ENCODE measurements around the gene CDH2.

CDH2 gene

GRCh38 chr18:28116461-28116860, 60.5 kb downstream of the CDH2 start:
- DNase-seq (ENCODE audit: low read depth, low spot score): no peak
- no peak overlapping the region for H3K4me3 ChIP-seq

GRCh38 chr18:28115149-28115550, 61.8 kb downstream of the CDH2 start:
- Histone ChIP-seq H3K36me3 (ENCODE audit: insufficient read depth, low read length) (no peaks in the 10 kb centered on the region), H3K4me3 (no peak overlapping the region), H3K9ac (ENCODE audit: insufficient read length) (no peak overlapping the region), H3K9me3 (ENCODE audit: low read depth, low read length) (no peaks in the 10 kb centered on the region), H3K27ac (no peak overlapping the region)
- DNase-seq (ENCODE audit: low read depth, low spot score): no peak
- no peak for TF ChIP-seq POLR2AphosphoS5 (IDR thresholded peaks at IDR 0.05; ENCODE audit: borderline replicate concordance, low read depth, low read length)
- no peak for TF ChIP-seq EZH2 (IDR thresholded peaks at IDR 0.05)
- no peak for TF ChIP-seq FOXP2 (optimal IDR thresholded peaks at IDR 0.05; ENCODE audit: control extremely low read depth, extremely low read length, insufficient read depth)

More at GRCh38 chr18:28116461-28116860, 60.5 kb downstream of the CDH2 start:
- Histone ChIP-seq H3K9ac (ENCODE audit: insufficient read length) (no peak overlapping the region), H3K27ac (no peak overlapping the region), H3K36me3 (ENCODE audit: insufficient read depth, low read length) (no peaks in the 10 kb centered on the region), H3K9me3 (ENCODE audit: low read depth, low read length) (no peaks in the 10 kb centered on the region)
- TF ChIP-seq FOXP2 (optimal IDR thresholded peaks at IDR 0.05; ENCODE audit: control extremely low read depth, extremely low read length, insufficient read depth) (no peak), EZH2 (IDR thresholded peaks at IDR 0.05) (no peak), POLR2AphosphoS5 (IDR thresholded peaks at IDR 0.05; ENCODE audit: borderline replicate concordance, low read depth, low read length) (no peak)

GRCh38 chr18:28114472-28114871, 62.5 kb downstream of the CDH2 start:
- Histone ChIP-seq H3K36me3 (ENCODE audit: insufficient read depth, low read length) (no peaks in the 10 kb centered on the region), H3K9me3 (ENCODE audit: low read depth, low read length) (no peaks in the 10 kb centered on the region), H3K4me3 (no peak overlapping the region), H3K9ac (ENCODE audit: insufficient read length) (no peak overlapping the region), H3K27ac (no peak overlapping the region)
- DNase-seq (ENCODE audit: low read depth, low spot score): no peak
- TF ChIP-seq EZH2 (IDR thresholded peaks at IDR 0.05) (no peak), FOXP2 (optimal IDR thresholded peaks at IDR 0.05; ENCODE audit: control extremely low read depth, extremely low read length, insufficient read depth) (no peak), POLR2AphosphoS5 (IDR thresholded peaks at IDR 0.05; ENCODE audit: borderline replicate concordance, low read depth, low read length) (no peak)

GRCh38 chr18:28113271-28114029, 63.5 kb downstream of the CDH2 start:
- Histone ChIP-seq H3K4me3 (no peak overlapping the region), H3K9ac (ENCODE audit: insufficient read length) (no peak overlapping the region), H3K36me3 (ENCODE audit: insufficient read depth, low read length) (no peaks in the 10 kb centered on the region), H3K27ac (no peak overlapping the region), H3K9me3 (ENCODE audit: low read depth, low read length) (no peaks in the 10 kb centered on the region)
- DNase-seq (ENCODE audit: low read depth, low spot score): no peak
- TF ChIP-seq EZH2 (IDR thresholded peaks at IDR 0.05) (no peak), FOXP2 (optimal IDR thresholded peaks at IDR 0.05; ENCODE audit: control extremely low read depth, extremely low read length, insufficient read depth) (no peak), POLR2AphosphoS5 (IDR thresholded peaks at IDR 0.05; ENCODE audit: borderline replicate concordance, low read depth, low read length) (no peak)

GRCh38 chr18:28112056-28112470, 64.9 kb downstream of the CDH2 start:
- TF ChIP-seq POLR2AphosphoS5 (IDR thresholded peaks at IDR 0.05; ENCODE audit: borderline replicate concordance, low read depth, low read length) (no peak), EZH2 (IDR thresholded peaks at IDR 0.05) (no peak), FOXP2 (optimal IDR thresholded peaks at IDR 0.05; ENCODE audit: control extremely low read depth, extremely low read length, insufficient read depth) (no peak)
- Histone ChIP-seq H3K9ac (ENCODE audit: insufficient read length) (no peak overlapping the region), H3K4me3 (no peak overlapping the region), H3K9me3 (ENCODE audit: low read depth, low read length) (no peaks in the 10 kb centered on the region), H3K27ac (no peak overlapping the region), H3K36me3 (ENCODE audit: insufficient read depth, low read length) (no peaks in the 10 kb centered on the region)
- DNase-seq (ENCODE audit: low read depth, low spot score): no peak

GRCh38 chr18:28110924-28111323, 66.0 kb downstream of the CDH2 start:
- no peak overlapping the region for H3K27ac ChIP-seq
- TF ChIP-seq EZH2 (IDR thresholded peaks at IDR 0.05) (no peak), FOXP2 (optimal IDR thresholded peaks at IDR 0.05; ENCODE audit: control extremely low read depth, extremely low read length, insufficient read depth) (no peak), POLR2AphosphoS5 (IDR thresholded peaks at IDR 0.05; ENCODE audit: borderline replicate concordance, low read depth, low read length) (no peak)
- DNase-seq (ENCODE audit: low read depth, low spot score): no peak
- H3K9ac ChIP-seq (ENCODE audit: insufficient read length): no peak overlapping the region
- H3K4me3 ChIP-seq: no peak overlapping the region
- no peaks in the 10 kb centered on the region for H3K36me3 ChIP-seq (ENCODE audit: insufficient read depth, low read length)
- no peaks in the 10 kb centered on the region for H3K9me3 ChIP-seq (ENCODE audit: low read depth, low read length)

GRCh38 chr18:28109781-28110560, 67.0 kb downstream of the CDH2 start:
- H3K9ac ChIP-seq (ENCODE audit: insufficient read length): no peak overlapping the region
- no peak overlapping the region for H3K27ac ChIP-seq
- no peak overlapping the region for H3K4me3 ChIP-seq
- H3K36me3 ChIP-seq (ENCODE audit: insufficient read depth, low read length): no peaks in the 10 kb centered on the region
- DNase-seq (ENCODE audit: low read depth, low spot score): no peak
- TF ChIP-seq POLR2AphosphoS5 (IDR thresholded peaks at IDR 0.05; ENCODE audit: borderline replicate concordance, low read depth, low read length) (no peak), EZH2 (IDR thresholded peaks at IDR 0.05) (no peak), FOXP2 (optimal IDR thresholded peaks at IDR 0.05; ENCODE audit: control extremely low read depth, extremely low read length, insufficient read depth) (no peak)
- no peaks in the 10 kb centered on the region for H3K9me3 ChIP-seq (ENCODE audit: low read depth, low read length)

GRCh38 chr18:28108814-28109213, 68.1 kb downstream of the CDH2 start:
- TF ChIP-seq FOXP2 (optimal IDR thresholded peaks at IDR 0.05; ENCODE audit: control extremely low read depth, extremely low read length, insufficient read depth): no peak
- TF ChIP-seq EZH2 (IDR thresholded peaks at IDR 0.05): no peak
- no peak for TF ChIP-seq POLR2AphosphoS5 (IDR thresholded peaks at IDR 0.05; ENCODE audit: borderline replicate concordance, low read depth, low read length)
- Histone ChIP-seq H3K9me3 (ENCODE audit: low read depth, low read length) (no peaks in the 10 kb centered on the region), H3K9ac (ENCODE audit: insufficient read length) (no peak overlapping the region), H3K27ac (no peak overlapping the region), H3K36me3 (ENCODE audit: insufficient read depth, low read length) (no peaks in the 10 kb centered on the region), H3K4me3 (no peak overlapping the region)
- DNase-seq (ENCODE audit: low read depth, low spot score): no peak

Data from SK-N-MC (cell line).